Amniotic epithelial cell (primary cell): ENCODE results near the gene HAPLN3.

ENCODE experiments used
- DNase-seq: peaks from one replicate; pipeline ENCODE4 v3.0.0-alpha.2; 2010; ENCODE audit warnings: low read depth

HAPLN3 gene

DNA sequence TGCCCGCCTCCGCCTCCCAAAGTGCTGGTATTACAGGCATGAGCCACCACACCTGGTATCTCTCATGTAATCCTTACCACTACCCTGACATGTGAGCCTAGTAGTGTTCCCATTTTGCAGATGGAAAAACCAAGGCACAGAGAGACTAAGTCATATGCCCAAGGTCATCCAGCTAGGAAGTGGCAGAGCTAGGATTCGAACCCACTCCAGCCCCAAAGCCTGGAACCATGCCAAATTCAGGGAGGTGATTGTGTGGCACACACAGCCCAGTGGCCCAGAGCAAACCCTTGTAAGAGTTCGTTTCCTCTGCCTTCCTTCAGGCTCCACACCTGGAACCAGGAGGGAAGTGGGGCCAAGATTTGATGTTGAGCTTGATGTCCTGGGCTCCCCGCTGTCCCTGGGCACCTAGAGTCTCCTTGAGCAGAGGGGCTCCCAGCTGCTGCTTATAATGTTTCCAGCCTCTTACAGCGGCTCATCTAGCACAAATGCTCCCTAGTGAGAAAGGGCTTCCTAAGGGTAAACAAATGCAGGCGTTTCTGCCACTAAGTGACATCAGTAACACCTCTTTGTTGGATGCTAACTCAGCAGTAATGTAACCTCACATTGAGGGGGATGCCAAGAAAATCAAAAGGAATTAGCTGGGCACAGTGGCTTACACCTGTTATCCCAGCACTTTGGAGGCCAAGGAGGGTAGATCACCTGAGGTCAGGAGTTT lies 3.6 kb downstream of the HAPLN3 start:
- no peak for DNase-seq

GRCh38 chr15:88890495-88890894 lies 4.8 kb downstream of the HAPLN3 start:
- peak; percentile 63 for DNase-seq

DNA sequence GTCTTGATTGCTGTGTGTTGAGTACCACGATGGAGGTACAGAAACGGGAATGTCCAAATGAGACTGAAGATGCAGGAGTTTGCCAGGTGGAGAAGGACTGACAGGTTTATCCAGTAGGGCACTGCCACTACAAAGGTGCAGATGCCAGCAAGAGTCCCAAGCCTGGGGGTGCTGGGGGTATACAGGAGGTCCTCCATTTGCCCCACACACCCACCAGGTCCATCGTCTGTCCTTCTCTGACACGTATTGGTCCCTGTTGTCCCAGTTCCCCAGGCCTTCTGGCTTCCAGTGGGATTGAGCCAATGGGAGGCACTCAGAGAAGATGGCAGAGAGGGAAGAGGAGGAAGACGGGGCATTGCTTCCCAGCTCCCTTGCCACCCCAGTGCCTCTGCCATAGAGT lies 6.6 kb downstream of the HAPLN3 start:
- no peak for DNase-seq

- DNase-seq: no peak
Observed at GRCh38 chr15:88887068-88887580, 8.2 kb downstream of the HAPLN3 start.

DNA sequence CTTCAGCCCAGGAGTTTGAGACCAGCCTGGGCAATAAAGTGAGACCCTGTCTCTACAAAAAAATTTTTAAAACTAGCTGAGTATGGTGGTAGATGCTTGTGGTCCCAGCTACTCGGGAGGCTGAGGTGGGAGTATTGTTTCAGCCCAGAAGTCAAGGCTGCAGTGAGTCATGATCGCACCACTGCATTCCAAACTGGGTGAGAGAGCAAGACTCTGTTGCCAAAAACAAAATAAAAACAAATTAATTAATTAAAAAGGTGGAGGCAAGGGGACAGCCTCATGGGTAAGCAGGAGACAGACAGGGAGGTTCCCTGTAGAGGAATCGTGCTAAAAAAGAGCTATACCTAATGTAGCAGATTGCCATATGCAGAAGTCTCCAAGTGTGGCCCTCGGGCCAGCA lies 12.6 kb downstream of the HAPLN3 start:
- peak; percentile 81 for DNase-seq

- no peak for DNase-seq
Observed at GRCh38 chr15:88881775-88882174, 13.6 kb downstream of the HAPLN3 start.

- DNase-seq: no peak
Observed at GRCh38 chr15:88880944-88881740, 14.2 kb downstream of the HAPLN3 start.

DNA sequence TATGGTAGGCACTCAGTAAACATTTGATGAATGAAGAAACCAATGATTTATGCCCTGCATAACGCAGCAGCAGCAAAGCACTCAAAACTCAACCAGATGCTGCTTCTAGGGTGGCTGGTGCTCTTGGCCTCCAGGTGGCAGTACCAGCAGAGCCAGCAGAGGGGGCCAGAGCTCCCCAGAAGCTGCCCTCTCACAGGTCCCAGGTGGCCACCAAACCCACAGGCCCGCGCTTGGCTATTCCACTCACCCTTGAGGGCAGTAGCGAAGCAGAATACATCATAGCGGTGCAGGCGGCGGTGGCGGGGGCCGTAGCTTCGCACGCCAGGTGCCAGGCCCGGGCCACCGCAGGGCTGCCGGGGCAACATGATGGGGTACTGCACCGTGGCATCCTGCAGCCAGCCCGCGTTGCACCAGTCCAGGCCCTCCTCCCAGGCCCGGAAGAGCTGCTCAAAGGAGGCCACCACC lies 16.6 kb downstream of the HAPLN3 start:
- DNase-seq: peak; percentile 39

GRCh38 chr15:88877906-88878305 lies 17.4 kb downstream of the HAPLN3 start:
- no peak for DNase-seq

- DNase-seq: no peak
Observed at GRCh38 chr15:88877415-88877814, 17.9 kb downstream of the HAPLN3 start.

- DNase-seq: no peak
Observed at GRCh38 chr15:88876573-88876972, 18.8 kb downstream of the HAPLN3 start.

DNA sequence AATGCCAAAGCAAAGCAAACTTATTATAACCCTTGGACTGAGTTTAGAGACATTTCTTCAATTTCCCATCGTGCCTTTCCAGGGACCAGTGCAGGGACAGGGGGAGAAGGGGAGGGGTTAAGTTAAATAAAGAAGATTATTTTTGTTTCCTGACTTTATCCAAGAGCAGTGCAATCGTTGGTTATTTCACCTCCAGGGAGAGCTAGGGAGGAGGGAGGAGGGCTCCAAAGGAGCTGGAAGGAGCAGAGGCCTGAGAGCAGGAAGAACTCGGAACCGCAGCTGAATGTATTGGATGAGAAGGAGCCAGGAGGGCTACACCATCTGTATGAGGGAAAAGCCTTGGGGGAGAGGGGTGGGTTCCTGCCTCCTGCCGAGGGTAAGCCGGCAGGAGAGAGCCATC lies 20.7 kb downstream of the HAPLN3 start:
- DNase-seq: no peak

GRCh38 chr15:88874275-88874674 lies 21.1 kb downstream of the HAPLN3 start:
- DNase-seq: no peak

DNA sequence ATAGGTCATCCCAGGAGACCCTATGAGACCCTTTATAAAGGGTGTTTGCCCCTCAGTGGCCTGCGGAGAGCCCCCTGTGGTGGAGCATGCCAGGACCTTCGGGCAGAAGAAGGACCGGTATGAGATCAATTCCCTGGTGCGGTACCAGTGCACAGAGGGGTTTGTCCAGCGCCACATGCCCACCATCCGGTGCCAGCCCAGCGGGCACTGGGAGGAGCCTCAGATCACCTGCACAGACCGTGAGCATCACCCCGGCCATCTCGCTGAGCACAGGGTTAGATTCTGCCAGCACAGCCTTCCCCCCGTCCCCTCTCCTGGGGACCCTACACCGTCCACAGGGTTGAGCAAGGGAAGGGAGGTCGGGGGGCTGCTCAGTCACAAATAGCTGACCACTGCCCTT lies 21.6 kb downstream of the HAPLN3 start:
- DNase-seq: no peak

GRCh38 chr15:88872706-88873105 lies 22.6 kb downstream of the HAPLN3 start:
- no peak for DNase-seq

- no peak for DNase-seq
Observed at GRCh38 chr15:88872106-88872505, 23.2 kb downstream of the HAPLN3 start.

DNA sequence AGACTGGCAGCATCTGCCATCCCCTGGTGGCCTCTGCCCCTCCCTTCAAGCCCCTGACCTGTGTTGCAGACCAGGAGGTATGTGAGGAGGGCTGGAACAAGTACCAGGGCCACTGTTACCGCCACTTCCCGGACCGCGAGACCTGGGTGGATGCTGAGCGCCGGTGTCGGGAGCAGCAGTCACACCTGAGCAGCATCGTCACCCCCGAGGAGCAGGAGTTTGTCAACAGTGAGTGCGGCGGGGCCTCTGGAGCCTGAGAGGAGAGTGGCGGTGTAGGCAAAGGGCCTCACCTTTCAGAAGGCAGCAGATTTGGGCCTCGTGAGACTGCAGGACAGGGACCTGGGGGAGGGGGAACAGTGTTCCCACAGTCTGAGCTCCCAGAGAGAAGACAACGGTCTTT lies 24.0 kb downstream of the HAPLN3 start:
- DNase-seq: no peak

GRCh38 chr15:88866295-88866881 lies 29.0 kb downstream of the HAPLN3 start:
- DNase-seq: no peak

DNA sequence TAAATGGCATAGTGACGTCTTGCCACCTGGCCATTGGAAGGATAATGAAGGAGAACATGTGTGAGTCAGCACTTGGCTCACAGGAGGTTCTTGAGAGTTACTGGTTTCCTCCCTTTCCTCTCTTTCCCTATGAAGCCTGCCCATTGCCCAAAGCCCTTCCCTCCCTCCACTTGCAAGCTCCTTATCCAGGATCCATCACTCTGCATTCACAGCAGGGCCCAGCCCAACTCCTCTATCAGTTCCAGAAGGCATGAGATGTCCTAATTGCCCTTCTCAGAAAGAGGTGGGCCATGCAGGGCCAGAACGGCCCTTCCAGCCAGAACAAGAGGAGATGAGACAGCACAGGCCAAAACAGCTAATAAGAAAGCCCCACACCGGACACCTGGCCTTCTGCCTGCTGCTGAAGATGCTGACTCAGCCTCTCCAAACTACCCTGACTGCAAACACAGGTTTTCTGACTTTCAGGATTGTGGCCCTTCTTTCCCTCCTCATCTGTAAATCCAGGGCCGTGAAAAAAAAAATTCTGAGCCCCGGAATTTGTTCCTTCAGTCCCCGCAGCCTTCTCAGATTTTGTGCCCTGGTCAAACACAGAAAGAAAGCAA lies 29.7 kb downstream of the HAPLN3 start:
- no peak for DNase-seq

DNA sequence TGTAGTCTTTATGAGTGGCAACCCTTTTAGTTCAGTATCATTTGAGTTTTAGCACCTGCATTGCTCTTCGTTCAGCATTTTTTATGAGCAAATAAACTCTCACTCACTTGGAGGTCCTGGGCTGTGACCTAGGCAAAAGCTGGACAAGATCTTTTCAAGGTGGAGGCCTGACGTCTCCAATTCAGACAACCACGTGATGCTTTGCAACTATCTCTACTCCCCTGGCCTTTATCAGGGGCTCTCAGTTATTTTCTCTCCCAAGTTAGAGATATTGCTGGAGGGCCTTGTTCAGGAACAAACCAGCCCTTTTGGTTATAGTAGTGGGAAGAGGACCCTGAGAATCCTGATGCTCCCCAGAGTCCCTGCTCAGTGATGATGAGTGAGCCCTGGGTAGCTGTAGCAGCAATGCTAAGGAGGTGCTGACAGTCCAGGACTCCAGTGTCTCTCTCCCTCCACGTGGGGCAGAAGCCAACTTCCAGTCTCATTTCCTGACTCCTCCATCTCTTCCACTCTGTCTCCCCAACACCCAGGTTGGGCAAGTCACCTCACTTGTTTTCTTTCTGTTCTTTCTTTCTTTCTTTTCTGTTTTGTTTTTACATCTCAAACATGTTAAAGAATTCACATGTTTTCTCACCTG lies 30.4 kb downstream of the HAPLN3 start:
- DNase-seq: no peak

GRCh38 chr15:88863412-88863811 lies 31.9 kb downstream of the HAPLN3 start:
- DNase-seq: no peak

GRCh38 chr15:88860212-88860611 lies 35.1 kb downstream of the HAPLN3 start:
- DNase-seq: no peak
